ENCODE data around the gene GAL3ST2. TPM values are rescaled to one million over a fixed set of nuclear protein-coding genes. Genes with fewer than 3 reads are reported as not detected.

GAL3ST2 gene
- total RNA-seq, 2 donors from 2014 or later, result 34.2 to 70.2 TPM

DNA sequence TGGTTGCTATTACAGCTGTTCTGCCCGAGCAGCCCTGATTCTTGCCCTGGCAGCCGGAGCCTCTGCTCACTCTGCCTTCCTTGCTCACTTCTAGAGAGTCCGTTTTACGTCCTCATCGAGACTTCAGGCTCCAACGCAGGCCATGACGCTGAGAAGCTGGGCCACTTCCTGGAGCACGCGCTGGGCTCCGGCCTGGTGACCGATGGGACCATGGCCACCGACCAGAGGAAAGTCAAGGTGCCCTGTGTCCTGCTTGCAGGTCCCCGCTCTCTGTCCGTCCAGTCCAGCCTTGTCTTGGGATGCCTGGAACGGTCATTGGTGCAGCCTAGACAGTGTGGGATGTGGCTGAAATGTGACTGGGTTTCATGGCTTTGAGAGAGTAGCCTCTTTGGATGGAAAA, 25.5 kb upstream of the GAL3ST2 start:
- no peaks in the 10 kb centered on the region for H3K36me3 ChIP-seq
- intact Hi-C loops (cut with DNase I), result no loop called here
- H3K27ac ChIP-seq, result no peak overlapping the region
- no peaks in the 10 kb centered on the region for H3K4me1 ChIP-seq
- H3K9me3 ChIP-seq, result no peaks in the 10 kb centered on the region
- no peak overlapping the region for H3K4me3 ChIP-seq
- H3K27me3 ChIP-seq, result no peaks in the 10 kb centered on the region
- TF ChIP-seq, protein P1, sequence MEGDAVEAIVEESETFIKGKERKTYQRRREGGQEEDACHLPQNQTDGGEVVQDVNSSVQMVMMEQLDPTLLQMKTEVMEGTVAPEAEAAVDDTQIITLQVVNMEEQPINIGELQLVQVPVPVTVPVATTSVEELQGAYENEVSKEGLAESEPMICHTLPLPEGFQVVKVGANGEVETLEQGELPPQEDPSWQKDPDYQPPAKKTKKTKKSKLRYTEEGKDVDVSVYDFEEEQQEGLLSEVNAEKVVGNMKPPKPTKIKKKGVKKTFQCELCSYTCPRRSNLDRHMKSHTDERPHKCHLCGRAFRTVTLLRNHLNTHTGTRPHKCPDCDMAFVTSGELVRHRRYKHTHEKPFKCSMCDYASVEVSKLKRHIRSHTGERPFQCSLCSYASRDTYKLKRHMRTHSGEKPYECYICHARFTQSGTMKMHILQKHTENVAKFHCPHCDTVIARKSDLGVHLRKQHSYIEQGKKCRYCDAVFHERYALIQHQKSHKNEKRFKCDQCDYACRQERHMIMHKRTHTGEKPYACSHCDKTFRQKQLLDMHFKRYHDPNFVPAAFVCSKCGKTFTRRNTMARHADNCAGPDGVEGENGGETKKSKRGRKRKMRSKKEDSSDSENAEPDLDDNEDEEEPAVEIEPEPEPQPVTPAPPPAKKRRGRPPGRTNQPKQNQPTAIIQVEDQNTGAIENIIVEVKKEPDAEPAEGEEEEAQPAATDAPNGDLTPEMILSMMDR (IDR thresholded peaks at IDR 0.05), result no peak
- DNase-seq, result no peak
- no peak overlapping the region for H3K9ac ChIP-seq (ENCODE audit: low read depth in 2 of 2, low read length in 2 of 2)

DNA sequence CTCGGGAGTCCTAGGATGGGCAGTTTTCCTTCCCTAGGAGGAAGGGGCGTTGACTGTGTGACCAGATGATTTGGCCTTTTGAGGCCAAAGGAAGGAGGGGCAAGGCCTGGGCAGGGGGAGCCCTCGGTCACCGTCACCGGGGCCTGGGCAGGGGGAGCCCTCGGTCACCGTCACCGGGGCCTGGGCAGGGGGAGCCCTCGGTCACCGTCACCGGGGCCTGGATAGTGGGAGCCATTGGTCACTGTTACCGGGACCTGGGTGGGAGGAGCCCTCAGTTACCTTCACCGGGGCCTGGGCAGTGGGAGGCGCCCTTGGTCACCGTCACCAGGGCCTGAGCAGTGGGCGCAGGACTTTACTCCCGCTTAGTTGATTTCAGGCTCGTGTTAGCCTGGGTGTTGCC, 24.8 kb upstream of the GAL3ST2 start:
- H3K27me3 ChIP-seq, result no peaks in the 10 kb centered on the region
- no peaks in the 10 kb centered on the region for H3K4me1 ChIP-seq
- no peaks in the 10 kb centered on the region for H3K36me3 ChIP-seq
- H3K27ac ChIP-seq, result no peak overlapping the region
- TF ChIP-seq, protein P1 (IDR thresholded peaks at IDR 0.05), result no peak
- H3K9ac ChIP-seq (ENCODE audit: low read depth in 2 of 2, low read length in 2 of 2), result no peak overlapping the region
- DNase-seq, result no peak
- H3K4me3 ChIP-seq, result no peak overlapping the region
- intact Hi-C loops (cut with DNase I), result no loop called here
- H3K9me3 ChIP-seq, result no peaks in the 10 kb centered on the region

DNA sequence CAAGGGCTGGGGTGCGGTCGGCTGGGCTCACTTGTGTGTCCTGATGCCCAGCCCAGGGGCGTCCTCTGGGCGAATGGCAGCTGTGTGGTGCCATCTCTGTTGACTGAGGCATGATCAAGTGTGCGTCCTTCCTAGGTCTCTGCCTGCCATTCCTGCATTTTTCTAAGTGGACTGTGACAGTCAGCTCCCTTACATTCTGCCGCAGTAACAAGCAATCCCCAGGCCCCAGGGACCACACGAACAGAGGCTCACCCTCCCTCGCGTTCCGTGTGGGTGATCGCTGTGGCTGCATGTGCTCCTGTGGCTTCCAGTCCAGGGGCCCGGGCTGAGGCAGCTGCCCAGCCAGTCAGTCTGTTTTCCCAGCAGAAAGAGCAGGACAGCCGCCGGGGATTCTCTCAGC, 24.4 kb upstream of the GAL3ST2 start:
- Histone ChIP-seq H3K4me3 (no peak overlapping the region), H3K4me1 (no peaks in the 10 kb centered on the region), H3K27me3 (no peaks in the 10 kb centered on the region), H3K9ac (ENCODE audit: low read depth in 2 of 2, low read length in 2 of 2) (no peak overlapping the region), H3K9me3 (no peaks in the 10 kb centered on the region), H3K36me3 (no peaks in the 10 kb centered on the region), H3K27ac (no peak overlapping the region)
- TF ChIP-seq, protein P1 (IDR thresholded peaks at IDR 0.05), result no peak
- DNase-seq, result no peak
- intact Hi-C loops (cut with DNase I), result no loop called here

DNA sequence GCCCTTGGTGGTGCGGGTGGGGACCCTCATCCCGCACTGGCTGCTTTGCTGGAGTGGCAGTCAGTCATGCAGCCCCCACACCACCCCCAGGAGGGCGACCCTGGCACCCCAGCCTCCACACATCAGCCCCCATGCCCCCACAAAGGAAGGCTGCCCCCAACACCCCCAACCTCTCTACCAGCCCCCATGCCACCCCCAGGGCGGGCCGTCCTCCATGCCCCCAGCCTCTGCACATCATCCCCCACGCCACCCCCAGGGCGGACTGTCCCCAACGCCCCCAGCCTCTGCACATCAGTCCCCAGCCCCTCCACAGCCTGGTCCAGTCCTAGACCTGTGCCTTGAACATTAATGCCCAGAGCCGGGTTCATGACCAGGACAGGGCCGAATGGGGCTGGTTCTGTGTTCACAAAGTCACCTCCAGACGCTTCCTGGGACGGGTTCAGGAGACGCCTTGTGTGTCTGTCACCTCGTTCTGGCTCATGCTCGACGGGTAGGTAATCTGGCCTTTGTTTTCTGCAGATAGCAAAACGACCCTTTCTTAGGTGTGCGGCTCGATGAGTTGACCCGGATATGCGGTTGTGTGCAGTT, 23.8 kb upstream of the GAL3ST2 start:
- intact Hi-C loops (cut with DNase I), result no loop called here

DNA sequence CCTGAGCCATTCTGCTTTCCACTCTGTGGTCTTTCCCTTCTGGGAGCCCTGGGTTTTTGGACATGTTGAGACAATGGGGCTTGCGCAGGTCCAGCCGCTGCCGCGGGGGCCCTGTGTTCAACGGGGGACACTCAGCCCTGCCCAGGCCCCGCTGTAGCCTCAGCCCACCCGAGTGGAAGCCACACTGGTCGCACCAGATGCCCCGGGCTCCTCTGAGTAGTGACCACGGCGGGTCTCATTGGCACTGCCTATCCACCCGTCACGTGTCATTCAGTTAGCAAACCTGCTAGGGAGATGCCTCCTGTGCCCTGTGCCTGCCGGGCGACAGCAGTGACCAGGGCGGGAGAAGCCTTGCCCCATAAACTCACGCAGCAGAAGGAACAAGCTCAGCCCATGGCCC, 23.1 kb upstream of the GAL3ST2 start:
- Histone ChIP-seq H3K4me1 (no peaks in the 10 kb centered on the region), H3K9me3 (no peaks in the 10 kb centered on the region), H3K36me3 (no peaks in the 10 kb centered on the region), H3K27me3 (no peaks in the 10 kb centered on the region), H3K9ac (ENCODE audit: low read depth in 2 of 2, low read length in 2 of 2) (no peak overlapping the region), H3K4me3 (no peak overlapping the region), H3K27ac (no peak overlapping the region)
- no peak for DNase-seq
- intact Hi-C loops (cut with DNase I), result no loop called here
- TF ChIP-seq, protein P1 (IDR thresholded peaks at IDR 0.05), result no peak

More for the DNA sequence above, 23.8 kb upstream of the GAL3ST2 start:
- TF ChIP-seq, protein P1 (IDR thresholded peaks at IDR 0.05), result no peak
- Histone ChIP-seq H3K27ac (no peak overlapping the region), H3K9ac (ENCODE audit: low read depth in 2 of 2, low read length in 2 of 2) (no peak overlapping the region), H3K4me1 (no peaks in the 10 kb centered on the region), H3K36me3 (no peaks in the 10 kb centered on the region), H3K4me3 (no peak overlapping the region), H3K27me3 (no peaks in the 10 kb centered on the region), H3K9me3 (no peaks in the 10 kb centered on the region)
- DNase-seq, result no peak
